Measurements from ENCODE around the gene CSNK1G1.
"Not testable (repeated sequence)": the region's sequence is repeated elsewhere in the genome, so short reads cannot be mapped to it uniquely, and the experiment has no call there.

The CSNK1G1 gene

DNA sequence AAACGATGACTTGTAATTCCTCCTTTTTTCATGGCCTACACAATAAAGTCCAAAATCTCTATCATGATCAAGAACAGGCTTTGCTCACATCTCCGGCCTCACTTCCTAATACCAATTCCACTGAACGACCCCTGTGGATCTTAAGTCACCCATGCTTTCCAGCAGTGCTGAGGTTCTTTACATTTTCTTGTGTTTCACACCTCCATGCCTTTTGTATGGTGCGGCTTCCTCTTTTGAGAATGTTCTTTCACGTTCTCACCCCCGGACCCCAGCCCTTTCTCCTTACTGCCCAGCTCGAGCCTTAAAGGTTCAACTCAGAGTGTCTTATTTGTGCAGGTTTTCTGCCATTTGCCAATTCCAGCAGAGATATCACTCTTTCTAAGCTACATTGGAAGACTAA is 70.1 kb downstream of the CSNK1G1 start:
- DNase-seq, result no peak

- no peak for DNase-seq
Measured at GRCh38 chr15:64285150-64285549, 70.8 kb downstream of the CSNK1G1 start.

GRCh38 chr15:64284042-64284441 is 71.9 kb downstream of the CSNK1G1 start:
- no peak for DNase-seq

GRCh38 chr15:64282701-64283100 is 73.3 kb downstream of the CSNK1G1 start:
- DNase-seq, result no peak

- DNase-seq, result no peak
Measured at GRCh38 chr15:64279131-64279530, 76.8 kb downstream of the CSNK1G1 start.

GRCh38 chr15:64275934-64276333 is 80.0 kb downstream of the CSNK1G1 start:
- DNase-seq, result no peak

DNA sequence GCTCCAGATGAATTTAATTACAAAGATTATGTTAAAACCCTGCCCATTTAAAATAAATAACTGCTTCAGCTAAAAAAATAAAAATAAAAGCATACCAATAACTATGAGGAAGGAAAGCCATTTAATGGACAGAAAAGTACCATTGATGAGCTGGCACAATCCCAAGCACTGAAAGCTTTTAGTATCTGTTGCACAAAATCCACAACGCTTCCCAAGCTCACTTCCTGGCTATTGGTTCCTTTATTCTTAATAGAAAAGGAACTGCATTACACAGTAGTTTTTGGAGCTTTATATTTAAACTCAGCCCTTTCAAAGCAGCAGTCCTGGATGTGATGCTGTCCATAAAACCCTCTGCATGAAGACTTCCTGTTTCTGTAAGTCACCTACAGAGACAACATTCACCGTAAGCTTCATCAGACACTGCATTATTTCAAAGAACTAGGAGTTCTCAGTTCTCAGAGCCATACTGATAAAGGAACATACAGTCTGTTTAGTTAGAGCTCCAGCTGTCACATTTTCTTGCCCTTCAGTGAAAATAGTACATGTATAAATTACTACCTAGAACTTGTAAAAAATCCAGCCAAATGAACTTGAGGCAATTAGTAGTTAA is 81.5 kb downstream of the CSNK1G1 start:
- DNase-seq, result no peak

GRCh38 chr15:64267331-64267973 is 88.5 kb downstream of the CSNK1G1 start:
- no peak for DNase-seq

DNA sequence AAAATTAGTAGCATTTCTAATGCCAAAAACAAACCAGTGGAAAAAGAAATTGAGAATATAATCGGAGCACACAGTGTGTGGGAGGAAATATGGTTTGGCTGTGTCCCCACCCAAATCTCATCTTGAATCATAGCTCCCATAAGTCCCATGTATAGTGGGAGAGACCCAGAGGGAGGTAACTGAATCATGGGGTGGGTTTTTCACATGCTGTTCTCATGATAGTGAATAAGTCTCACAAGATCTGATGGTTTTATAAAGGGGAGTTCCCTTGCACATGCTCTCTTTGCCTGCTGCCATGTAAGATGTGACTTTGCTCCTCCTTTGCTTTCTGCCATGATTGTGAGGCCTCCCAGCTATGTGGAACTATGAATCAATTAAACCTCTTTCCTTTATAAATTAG is 90.8 kb downstream of the CSNK1G1 start:
- DNase-seq, result not testable (repeated sequence)

- DNase-seq, result no peak
Measured at GRCh38 chr15:64264502-64264901, 91.5 kb downstream of the CSNK1G1 start.

- no peak for DNase-seq
Measured at GRCh38 chr15:64263567-64263966, 92.4 kb downstream of the CSNK1G1 start.

DNA sequence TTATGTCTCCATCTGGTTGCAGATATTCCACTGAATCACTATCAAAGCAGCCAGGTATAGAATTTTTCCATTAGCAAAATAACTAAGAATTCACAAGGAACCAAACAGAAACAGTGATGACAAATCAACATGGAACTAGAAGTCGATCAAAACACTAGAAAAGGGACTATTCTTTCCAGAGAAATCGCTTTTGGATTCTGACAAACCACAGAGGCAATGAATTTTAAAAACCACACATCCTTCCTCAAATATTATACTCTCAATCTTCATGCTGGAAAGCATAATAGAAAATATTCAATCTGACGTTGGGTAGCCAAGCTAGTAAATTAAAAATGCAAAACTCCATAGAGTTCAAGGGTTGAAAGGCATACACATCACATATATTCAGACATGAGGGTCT is 99.9 kb downstream of the CSNK1G1 start:
- DNase-seq, result no peak

GRCh38 chr15:64251658-64252057 is 104.3 kb downstream of the CSNK1G1 start:
- no peak for DNase-seq

DNA sequence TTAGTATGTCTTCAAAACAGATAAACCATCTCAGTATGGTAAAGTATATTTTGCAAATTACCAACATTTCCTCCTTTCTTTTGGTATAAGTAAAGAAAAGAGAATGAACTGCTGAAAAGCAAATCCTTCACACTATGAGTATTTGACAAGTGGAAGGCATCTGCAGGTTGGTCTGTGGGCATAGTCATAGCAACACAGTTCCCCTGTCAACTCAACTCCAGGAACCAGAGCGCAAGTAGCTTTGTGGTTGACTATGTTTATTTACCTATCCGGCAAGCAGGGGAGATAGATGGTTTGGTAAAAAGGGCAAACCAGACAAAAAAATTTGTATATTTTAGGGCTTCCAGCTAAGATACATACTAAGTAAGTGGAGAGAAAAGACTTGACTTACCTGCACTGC is 104.9 kb downstream of the CSNK1G1 start:
- no peak for DNase-seq

- no peak for DNase-seq
Measured at GRCh38 chr15:64249883-64250575, 105.9 kb downstream of the CSNK1G1 start.

DNA sequence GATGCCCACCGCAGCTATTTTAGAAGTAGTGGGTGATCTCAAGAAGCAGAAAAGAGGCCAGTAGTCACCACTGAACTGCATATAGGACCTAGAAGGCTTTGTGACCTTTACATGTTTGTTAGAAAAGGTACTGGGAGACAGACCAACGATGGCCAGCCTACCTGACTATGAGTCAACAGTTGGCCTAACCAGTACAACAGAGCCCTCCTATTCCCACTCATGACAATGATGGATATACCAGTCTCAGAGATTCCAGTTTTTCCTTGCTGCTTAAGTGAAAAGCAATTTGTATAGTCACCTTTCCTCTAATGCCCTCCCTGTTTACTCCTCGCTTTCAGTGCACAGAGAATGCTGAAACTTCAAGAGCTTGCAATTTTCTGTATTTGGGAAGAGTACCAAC is 106.6 kb downstream of the CSNK1G1 start:
- no peak for DNase-seq

DNA sequence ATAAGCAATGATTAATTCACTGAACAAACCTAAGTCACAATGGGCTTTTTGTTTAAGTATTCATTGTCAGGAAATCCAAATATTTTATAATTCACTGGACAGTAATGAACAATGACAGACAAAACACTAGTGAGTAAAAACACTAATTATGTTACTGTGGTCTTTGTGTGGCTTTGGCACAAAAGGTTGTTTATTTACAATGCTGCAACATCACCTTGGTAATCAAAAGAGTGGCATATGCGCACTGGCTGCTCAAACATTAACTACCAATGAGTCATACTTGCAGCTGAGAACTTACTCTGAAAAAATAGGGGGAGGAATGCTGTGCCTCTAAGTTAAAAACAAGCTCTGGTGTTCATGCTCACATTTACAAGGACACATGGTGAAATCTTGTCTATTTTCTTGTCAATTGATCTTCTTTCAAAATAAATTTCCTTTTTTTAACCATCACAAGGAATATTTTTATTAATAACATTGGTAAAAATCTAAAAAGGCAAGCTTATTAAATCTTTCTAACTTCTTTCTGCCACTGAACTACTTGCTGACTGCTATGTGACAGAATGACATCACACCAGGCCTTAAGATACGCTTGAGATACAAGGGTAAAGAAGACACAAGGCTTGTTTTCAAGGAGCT is 107.9 kb downstream of the CSNK1G1 start:
- DNase-seq, result no peak

DNA sequence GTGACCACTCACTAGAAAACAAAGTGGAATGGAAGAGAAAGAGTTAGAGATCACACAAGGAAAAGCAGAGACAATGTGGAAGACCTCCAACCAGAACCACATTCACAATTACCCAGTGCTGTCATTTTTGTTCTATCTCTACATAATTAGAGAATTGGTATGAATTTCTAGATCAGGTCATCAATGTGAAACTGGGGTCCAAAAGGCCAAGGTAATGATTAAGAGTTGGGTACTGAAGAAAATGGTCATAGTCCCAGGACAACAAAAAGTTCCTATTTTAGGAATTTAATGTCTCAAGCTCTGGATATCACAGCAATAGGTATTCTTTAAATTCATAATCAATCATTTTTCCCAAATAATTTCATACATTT is 108.5 kb downstream of the CSNK1G1 start:
- no peak for DNase-seq

GRCh38 chr15:64246364-64247189 is 109.4 kb downstream of the CSNK1G1 start:
- DNase-seq, result no peak

GRCh38 chr15:64245405-64245804 is 110.6 kb downstream of the CSNK1G1 start:
- DNase-seq, result no peak

DNA sequence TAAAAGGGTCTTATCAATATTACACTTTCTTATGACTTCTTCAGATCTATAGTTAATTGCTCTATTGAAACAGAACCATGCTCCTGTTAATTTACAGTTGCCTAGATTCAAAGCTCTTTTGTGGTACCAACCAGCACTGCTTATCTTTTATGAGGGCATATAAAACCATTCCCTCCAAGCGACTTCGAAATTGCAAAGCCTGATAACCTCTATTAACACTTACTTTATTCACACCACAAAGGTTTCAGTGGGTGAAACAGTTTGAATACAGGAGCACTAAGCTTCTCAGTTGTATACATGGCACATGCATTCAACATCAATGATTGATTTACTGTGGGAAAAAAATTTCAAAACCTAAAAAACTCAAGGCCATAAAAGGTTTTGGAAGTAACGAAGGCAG is 118.3 kb downstream of the CSNK1G1 start:
- no peak for DNase-seq

GRCh38 chr15:64236156-64236894 is 119.6 kb downstream of the CSNK1G1 start:
- no peak for DNase-seq

Measured in activated gamma-delta T cell (primary cell).